Activated T-cell treated with anti-CD3 and anti-CD28 coated beads, Interleukin-2, amount 50 U/mL, for 24 hours (primary cell): ENCODE results near the gene CUEDC1.
"Not testable (repeated sequence)": the region's sequence is repeated elsewhere in the genome, so short reads cannot be mapped to it uniquely, and the experiment has no call there.

Experiments used
- DNase-seq: peaks from one replicate; pipeline ENCODE4 v3.0.0-alpha.2; 2020
- H3K27ac Mint-ChIP-seq: 2 replicates; pipeline ENCODE4 v1.8.0; 2020; ENCODE audit warnings: mild to moderate bottlenecking, mixed read lengths
- H3K27me3 Mint-ChIP-seq: 2 replicates; pipeline ENCODE4 v1.8.0; 2020; ENCODE audit warnings: mixed read lengths
- H3K36me3 Mint-ChIP-seq: 2 replicates; pipeline ENCODE4 v1.8.0; 2020; ENCODE audit warnings: low read depth, mixed read lengths
- H3K4me1 Mint-ChIP-seq: 2 replicates; pipeline ENCODE4 v1.8.0; 2020; ENCODE audit warnings: low read depth, mixed read lengths
- H3K4me3 Mint-ChIP-seq: 2 replicates; pipeline ENCODE4 v1.8.0; 2020; ENCODE audit warnings: mild to moderate bottlenecking, moderate library complexity, mixed read lengths
- H3K9me3 Mint-ChIP-seq: 2 replicates; pipeline ENCODE4 v1.8.0; 2020; ENCODE audit warnings: mixed read lengths

The CUEDC1 gene

DNA sequence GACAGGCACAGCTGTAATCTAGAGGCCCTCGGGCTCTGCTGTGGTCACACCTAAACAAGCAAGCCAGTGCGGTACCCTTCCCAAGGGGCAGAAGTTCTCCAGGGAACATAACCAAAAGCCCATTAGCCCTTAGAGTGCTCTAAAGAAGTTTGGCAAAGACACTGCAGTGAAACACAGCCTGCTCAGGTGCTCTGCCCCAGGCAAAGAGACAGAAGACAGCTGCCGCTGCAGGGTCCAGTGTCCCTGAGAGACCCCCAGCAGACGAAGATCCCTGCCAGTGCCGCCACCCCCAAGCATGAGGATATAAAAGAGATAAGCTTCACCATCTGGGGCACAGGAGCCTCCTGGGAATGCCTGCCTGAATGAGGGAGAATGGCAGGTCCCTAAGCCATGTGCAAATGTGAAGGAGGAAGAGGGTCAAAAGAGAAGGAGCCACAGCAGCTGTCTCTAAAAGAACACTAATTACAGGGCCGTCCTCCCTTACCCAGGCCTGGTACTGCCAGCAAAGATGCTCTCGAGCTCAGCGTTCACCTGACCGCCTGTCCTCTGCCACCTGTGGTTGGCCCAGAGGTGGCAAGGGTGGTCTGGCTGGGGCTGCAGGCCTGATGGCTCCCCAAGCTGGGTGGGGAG, 29.7 kb downstream of the CUEDC1 start:
- Mint-ChIP-seq H3K4me3 (no peak overlapping the region), H3K27me3 (peaks cover 25% of the 10 kb centered on the region), H3K27ac (no peak overlapping the region), H3K36me3 (no peaks in the 10 kb centered on the region), H3K4me1 (peaks cover 3% of the 10 kb centered on the region), H3K9me3 (no peaks in the 10 kb centered on the region)
- no peak for DNase-seq

DNA sequence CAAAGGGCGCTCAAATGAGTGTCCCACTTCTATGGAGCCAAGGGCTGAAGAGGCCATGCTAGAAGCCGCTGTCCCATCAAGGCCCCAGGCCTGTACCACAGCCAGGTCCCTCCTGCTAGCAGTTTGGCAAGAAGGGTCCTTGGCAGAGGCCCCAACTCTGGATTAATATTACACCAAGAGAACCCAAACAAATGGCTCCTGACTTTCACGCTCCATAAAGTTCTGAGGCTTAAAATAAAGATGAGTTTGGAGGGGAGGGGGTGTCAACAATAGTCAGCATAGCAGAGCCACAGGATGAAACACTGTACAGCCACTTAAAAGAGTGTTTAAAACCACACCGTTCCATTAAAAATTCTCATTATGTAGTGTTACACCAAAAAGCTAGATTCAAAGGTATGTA, 30.5 kb downstream of the CUEDC1 start:
- Mint-ChIP-seq H3K9me3 (no peaks in the 10 kb centered on the region), H3K27me3 (peaks cover 25% of the 10 kb centered on the region), H3K4me3 (no peak overlapping the region), H3K4me1 (peaks cover 3% of the 10 kb centered on the region), H3K36me3 (no peaks in the 10 kb centered on the region), H3K27ac (no peak overlapping the region)
- DNase-seq, result no peak

DNA sequence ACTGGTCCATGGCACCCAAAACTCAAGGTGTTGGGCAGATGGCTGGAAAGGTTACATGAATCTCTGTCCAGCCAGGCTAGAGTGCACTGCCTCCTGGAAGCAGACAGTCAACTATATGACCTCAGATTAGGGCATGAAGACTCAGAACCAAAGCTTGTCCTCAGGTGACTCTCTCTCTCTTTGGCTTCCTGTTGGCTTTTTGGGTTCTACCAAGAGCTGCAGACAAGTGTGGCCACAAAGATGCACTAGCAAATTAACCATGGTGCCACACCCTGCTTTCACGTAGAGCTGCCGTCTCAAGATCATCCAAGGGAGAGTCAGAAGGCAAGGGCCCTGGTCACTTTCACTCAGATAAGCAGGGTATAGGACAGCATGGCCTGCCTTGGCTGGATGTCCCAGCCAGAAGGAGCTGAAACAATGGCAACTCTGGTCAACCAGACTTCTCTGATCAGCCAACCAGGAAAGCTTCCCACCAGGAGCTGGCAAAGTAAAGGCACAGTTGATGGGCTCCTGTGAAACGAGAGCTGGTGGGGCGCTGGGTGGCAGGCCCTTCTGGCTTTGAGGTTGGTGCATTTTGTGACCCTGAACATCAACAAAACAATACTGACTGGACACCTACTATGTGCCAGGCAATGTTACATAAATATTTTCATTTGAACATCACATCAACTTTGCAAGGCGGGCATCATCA, 31.9 kb downstream of the CUEDC1 start:
- no peaks in the 10 kb centered on the region for H3K9me3 Mint-ChIP-seq
- H3K27me3 Mint-ChIP-seq, result peaks cover 25% of the 10 kb centered on the region
- H3K36me3 Mint-ChIP-seq, result no peaks in the 10 kb centered on the region
- H3K4me3 Mint-ChIP-seq, result no peak overlapping the region
- no peak overlapping the region for H3K27ac Mint-ChIP-seq
- H3K4me1 Mint-ChIP-seq, result peaks cover 3% of the 10 kb centered on the region
- no peak for DNase-seq

DNA sequence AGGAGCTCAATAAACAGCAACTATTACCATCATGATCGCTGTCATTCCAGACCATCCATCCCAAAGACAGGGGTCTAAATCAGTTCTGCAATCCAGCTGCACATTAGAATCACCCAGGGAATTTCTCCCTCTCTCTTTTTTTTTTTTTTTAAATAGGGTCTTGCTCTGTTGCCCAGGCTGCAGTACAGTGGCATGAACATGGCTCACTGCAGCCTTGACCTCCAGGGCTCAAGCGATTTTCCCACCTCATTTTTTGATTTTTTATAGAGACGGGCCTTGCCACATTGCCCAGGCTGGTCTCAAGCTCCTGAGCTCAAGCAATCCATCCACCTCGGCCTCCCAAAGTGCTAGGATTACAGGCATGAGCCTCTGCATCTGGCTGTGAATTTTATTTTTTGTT, 32.5 kb downstream of the CUEDC1 start:
- not testable (repeated sequence) for H3K36me3 Mint-ChIP-seq, DNase-seq, H3K9me3 Mint-ChIP-seq, H3K4me1 Mint-ChIP-seq, H3K4me3 Mint-ChIP-seq, H3K27ac Mint-ChIP-seq
- peaks cover 25% of the 10 kb centered on the region for H3K27me3 Mint-ChIP-seq

DNA sequence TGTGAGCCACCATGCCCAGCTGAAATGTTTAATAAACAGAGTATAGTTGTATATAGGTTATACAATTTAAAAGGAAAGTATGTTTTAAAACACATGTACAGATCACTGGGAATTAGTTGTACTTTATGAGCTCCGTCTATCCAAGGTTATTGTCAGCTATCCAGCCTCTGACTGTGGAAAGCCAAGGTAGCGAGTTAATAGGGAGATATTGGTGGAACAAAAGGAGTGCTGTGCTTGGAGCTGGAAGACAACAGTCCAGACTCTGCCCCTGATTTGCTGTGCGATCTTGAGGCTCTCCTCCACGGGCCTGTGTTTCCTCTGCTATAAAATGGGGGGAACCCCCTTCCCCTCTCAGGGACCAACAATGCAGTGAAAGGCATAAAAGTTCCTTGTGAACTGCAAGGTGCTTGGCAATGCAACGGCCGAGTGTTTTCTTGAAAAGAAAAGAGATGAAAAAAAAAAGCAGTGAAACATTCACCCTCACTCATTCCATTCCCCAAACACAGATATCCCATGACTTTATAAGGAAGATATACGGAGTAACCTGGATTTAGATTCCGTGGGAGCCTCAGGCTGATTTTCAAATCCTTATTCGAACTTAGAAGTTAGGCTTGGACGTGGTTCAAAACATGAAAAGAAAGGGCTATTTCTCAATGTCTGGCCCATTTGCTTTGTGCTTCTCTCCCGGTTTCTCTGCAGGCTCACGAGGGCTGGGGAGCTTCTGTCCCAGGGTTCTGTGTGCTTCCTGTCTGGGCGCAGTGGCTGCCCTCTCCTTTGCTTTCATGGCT, 34.1 kb downstream of the CUEDC1 start:
- Mint-ChIP-seq H3K36me3 (no peaks in the 10 kb centered on the region), H3K27me3 (peaks cover 14% of the 10 kb centered on the region), H3K27ac (no peak overlapping the region), H3K4me1 (peaks cover 3% of the 10 kb centered on the region), H3K9me3 (no peaks in the 10 kb centered on the region), H3K4me3 (no peak overlapping the region)
- DNase-seq, result no peak

DNA sequence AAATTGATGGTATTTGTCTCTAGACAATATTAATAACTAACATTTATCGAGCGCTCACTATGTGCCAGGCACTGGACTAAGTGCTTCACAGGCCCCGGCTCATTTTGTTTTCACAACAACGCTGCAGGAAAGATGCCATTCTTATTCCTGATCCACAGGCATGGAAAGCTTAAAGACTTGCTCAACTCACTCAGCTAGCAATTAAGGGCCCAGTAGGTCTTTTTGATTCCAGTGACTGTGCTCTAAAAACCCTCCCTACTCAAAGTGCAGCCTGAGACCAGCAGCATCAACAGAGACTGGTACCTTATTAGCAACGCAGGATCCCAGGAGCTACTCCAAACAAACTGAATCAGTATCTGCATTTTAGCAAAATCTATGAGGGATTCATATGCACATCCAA, 35.3 kb downstream of the CUEDC1 start:
- Mint-ChIP-seq H3K27me3 (peaks cover 7% of the 10 kb centered on the region), H3K4me1 (peaks cover 3% of the 10 kb centered on the region), H3K9me3 (no peaks in the 10 kb centered on the region), H3K4me3 (no peak overlapping the region), H3K36me3 (no peaks in the 10 kb centered on the region), H3K27ac (no peak overlapping the region)
- DNase-seq, result no peak

DNA sequence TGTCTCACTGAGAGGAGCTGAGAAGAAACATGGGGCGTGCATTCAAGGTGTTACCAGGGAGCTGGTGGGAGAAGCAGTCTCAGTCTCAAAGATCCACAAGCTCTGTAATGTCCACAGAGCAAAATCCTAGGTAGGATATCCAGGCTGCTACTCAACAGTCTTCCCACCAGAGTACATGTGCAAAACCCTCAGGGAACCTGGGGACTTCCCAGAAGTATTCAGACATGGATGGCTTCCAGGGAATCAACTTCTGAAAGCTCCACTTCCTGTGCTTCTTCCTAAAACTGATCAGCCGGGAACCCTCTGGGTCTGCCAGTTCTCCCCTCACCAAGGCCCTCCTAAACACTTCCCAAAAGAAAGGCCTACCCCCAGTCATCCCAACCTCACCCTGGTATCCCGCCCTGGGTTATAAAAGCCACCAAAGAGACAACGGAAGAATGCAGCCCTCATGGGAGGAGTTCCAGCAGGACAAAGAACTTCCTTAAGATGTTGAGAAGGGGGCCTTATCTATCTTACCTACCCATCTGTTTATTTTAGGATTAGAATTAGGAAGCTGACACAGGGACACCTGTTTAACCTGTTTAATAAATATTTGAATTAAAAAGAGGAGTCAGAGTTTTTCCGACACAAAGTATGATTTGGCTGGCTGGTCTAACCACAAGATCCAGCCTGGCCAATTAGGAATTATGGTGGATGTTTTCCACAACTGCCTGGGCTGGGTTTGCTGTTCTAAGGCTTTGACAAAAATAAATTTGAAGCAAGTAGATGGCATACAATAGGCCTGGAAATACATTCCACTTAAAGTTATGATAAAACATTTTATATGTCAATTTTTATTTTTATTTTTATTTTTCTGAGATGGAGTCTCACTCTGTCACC, 37.0 kb downstream of the CUEDC1 start:
- no peaks in the 10 kb centered on the region for H3K36me3 Mint-ChIP-seq
- no peaks in the 10 kb centered on the region for H3K9me3 Mint-ChIP-seq
- DNase-seq, result no peak
- H3K27ac Mint-ChIP-seq, result no peak overlapping the region
- H3K27me3 Mint-ChIP-seq, result no peaks in the 10 kb centered on the region
- peaks cover 3% of the 10 kb centered on the region for H3K4me1 Mint-ChIP-seq
- no peak overlapping the region for H3K4me3 Mint-ChIP-seq

DNA sequence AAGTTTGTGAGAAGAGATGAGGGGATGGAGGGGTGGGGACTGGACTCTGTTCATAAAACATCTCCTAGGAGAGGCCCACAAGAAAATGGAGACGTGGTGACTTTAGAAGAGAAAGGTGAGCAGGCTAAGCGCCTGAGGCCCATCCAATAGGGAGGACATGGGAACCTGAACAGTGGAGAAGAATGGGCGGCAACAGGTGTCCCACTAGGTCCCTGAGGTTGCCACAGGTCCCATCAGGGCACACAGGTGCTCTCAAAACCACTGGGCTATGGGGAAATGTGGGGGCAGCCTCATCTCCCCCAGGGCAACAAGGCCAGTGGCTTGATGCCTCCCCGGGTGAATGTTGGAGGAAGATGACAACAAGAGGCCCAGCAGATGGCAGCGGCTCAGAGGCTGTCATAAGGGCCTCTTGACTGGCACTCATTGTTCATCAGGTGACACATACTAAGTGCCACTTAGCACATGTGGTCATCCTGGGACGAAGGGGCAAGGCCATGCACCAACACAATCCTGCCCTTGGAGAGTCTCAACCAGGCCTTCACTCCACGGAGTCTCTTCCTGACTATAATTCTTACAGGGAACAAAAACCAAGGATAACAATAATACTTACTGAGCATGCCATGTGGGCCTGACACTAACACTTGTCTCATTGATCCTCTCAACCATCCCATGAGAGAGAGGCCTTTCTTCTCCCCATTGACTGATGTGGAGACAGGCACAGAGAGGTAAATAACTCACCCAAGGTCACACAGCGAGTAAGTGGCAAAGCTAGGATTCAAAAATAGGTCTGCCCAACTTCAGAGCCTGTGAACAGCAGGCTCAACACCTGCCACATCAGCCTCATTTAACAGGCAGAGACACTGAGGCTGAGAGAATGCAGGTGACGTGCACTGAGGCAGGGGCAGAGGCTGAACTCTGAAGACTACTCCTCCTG, 38.0 kb downstream of the CUEDC1 start:
- Mint-ChIP-seq H3K27me3 (no peaks in the 10 kb centered on the region), H3K9me3 (no peaks in the 10 kb centered on the region), H3K27ac (no peak overlapping the region), H3K4me1 (no peaks in the 10 kb centered on the region), H3K4me3 (no peak overlapping the region), H3K36me3 (no peaks in the 10 kb centered on the region)
- peak; percentile 40 for DNase-seq

DNA sequence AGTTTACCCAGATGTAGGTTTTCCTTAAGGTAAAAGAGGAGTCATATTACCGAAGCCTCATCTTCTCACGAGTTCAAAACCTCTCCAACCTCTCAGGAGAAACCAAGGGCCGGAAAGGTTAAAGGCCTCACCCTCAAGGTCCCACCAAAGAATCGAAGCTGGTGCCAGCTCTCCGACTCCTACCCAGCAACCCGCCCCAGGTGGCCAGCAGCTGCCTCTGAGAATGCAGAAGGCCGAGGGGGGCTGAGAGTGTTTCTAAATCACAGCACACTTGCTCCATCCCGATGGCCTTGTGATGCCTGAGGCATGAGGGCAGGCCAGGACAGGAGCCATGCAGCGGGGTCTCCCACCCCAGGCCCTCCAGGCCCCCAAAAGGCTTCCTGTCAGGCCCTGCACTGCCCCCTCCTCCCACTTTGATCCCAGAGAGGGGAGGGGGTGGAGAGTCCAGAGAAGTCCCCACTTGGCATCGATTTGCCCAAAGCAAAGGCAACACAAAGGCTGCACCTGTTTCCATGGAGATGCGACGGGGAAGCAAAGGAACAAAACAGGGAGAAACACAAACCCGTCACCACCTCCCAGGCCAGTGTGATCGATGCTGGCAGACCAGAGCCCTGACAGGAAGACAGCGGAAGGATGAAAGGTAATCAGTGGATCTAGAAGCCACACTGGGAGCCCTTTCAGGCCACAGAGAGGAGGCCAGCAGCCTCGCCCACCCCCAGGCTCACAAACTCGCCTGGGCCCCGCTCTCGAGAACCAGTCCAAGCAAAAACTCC, 39.0 kb downstream of the CUEDC1 start:
- Mint-ChIP-seq H3K36me3 (no peaks in the 10 kb centered on the region), H3K27me3 (no peaks in the 10 kb centered on the region), H3K9me3 (no peaks in the 10 kb centered on the region), H3K27ac (no peak overlapping the region), H3K4me3 (no peak overlapping the region), H3K4me1 (no peaks in the 10 kb centered on the region)
- DNase-seq, result no peak

DNA sequence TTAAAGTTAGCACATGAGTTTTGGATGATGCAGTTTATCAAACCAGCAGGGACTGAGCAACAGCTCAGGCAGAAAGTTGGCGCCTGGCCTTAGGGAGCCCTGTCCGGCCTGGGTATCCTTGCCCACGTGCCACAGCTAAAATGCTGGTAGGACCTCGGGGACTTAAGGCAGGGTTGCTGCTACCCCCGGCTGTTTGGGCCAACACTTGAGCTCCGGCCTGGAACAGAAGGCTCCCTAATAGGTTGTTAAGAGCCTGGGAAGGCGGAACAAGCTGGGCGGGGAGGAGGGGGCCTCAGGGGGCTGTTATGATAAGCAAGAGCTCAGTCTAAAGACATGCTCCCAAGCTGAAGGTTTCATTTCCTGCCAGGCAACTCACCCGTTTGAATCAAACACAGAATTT, 39.7 kb downstream of the CUEDC1 start:
- Mint-ChIP-seq H3K4me1 (no peaks in the 10 kb centered on the region), H3K9me3 (no peaks in the 10 kb centered on the region), H3K4me3 (no peak overlapping the region), H3K27ac (no peak overlapping the region), H3K27me3 (no peaks in the 10 kb centered on the region), H3K36me3 (no peaks in the 10 kb centered on the region)
- no peak for DNase-seq

DNA sequence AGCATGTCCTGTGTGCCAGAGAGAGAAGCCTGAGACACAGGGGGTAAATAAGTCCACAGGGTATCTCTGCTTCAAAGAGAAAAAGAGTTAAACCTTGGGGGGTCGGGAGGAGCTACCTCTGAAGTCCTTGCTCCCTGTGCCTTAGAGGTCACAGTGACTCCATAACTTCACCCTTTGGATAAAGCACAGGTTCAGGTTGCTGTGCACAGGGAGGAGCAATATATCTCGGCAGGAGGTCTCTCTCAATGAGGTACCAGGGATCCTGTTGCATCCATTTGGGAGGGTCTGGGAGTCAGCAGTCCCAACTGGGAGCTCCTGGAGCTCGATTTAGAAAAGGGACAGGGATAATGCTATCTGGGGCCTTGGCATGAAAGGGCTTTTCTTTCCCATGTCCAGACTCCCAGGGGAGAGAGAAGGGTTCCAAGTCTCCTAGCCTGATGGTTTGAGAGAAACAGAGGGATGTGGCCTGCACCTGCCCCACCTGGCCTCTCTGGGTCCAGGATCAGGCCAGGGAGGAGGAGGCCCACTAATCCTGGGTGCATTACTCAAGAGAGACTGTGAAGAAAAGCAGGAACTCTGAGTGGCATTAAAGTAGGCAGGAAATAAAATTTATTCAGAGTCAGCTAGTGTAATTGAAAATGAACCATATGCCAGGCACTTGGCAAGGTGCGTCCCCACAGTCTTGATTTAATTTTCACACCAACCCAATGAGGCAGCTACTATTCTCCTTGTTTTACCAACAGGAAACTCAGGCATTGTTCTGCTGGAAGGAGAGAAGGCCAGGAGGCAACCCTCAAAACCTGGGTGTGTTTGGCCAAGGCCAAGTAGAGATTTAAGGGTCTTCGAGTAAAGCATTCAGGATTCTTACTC, 40.7 kb downstream of the CUEDC1 start:
- no peaks in the 10 kb centered on the region for H3K36me3 Mint-ChIP-seq
- H3K4me1 Mint-ChIP-seq, result no peaks in the 10 kb centered on the region
- H3K4me3 Mint-ChIP-seq, result no peak overlapping the region
- DNase-seq, result no peak
- H3K9me3 Mint-ChIP-seq, result no peaks in the 10 kb centered on the region
- H3K27ac Mint-ChIP-seq, result no peak overlapping the region
- no peaks in the 10 kb centered on the region for H3K27me3 Mint-ChIP-seq

DNA sequence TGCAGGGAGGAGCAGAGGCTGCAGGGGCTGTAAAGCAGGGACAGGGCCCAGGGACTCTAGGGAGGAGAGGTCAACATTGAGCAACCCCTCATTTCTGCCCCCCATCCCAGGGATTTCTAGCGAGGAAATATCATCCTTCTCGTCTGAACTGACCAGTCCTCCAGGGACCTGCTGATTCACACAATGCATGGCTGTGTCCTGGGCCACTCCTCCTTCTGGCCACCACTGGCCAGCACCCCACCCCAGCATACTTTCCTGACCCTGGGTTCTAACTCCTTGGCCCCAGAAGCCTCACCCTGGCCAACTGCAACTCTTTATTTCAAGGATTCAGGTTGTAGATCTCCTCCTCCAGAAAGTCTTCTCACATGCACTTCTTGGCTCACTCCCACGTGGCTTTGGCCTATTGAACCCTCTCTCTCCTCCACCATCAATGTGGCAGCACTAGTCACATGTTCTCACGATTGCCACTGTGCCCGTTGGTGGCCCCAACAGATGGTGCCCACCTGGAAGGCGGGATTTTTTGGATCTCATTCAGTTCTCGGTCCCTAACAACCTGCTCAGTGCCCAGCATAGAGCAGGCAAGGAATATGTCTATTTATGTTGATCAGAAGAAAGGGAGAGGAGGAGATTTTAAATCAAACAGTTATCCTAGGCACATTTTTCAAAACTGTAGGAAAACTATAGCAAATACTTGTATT, 41.5 kb downstream of the CUEDC1 start:
- Mint-ChIP-seq H3K4me1 (no peaks in the 10 kb centered on the region), H3K27me3 (no peaks in the 10 kb centered on the region)

More for the DNA sequence above, 41.5 kb downstream of the CUEDC1 start:
- Mint-ChIP-seq H3K36me3 (no peaks in the 10 kb centered on the region), H3K9me3 (no peaks in the 10 kb centered on the region), H3K4me3 (no peak overlapping the region), H3K27ac (no peak overlapping the region)
- DNase-seq, result no peak
